Measurements from ENCODE around the gene FCN1.

Gene FCN1

GRCh38 chr9:134895567-134895907 is 22.2 kb downstream of the FCN1 start:
- DNase-seq (ENCODE audit: low read depth, low spot score): no peak

GRCh38 chr9:134895097-134895496 is 22.6 kb downstream of the FCN1 start:
- no peak for DNase-seq (ENCODE audit: low read depth, low spot score)
- no peak overlapping the region for H3K27ac ChIP-seq

More at GRCh38 chr9:134895567-134895907, 22.2 kb downstream of the FCN1 start:
- no peak overlapping the region for H3K27ac ChIP-seq

- no peak overlapping the region for H3K27ac ChIP-seq
- DNase-seq (ENCODE audit: low read depth, low spot score): no peak
These were observed 23.4 kb downstream of the FCN1 start for GRCh38 chr9:134894136-134894860.

- no peak overlapping the region for H3K27ac ChIP-seq
- DNase-seq (ENCODE audit: low read depth, low spot score): no peak
These were observed 24.8 kb downstream of the FCN1 start for GRCh38 chr9:134892820-134893420.

- no peak overlapping the region for H3K27ac ChIP-seq
- DNase-seq (ENCODE audit: low read depth, low spot score): no peak
These were observed 25.5 kb downstream of the FCN1 start for GRCh38 chr9:134892221-134892620.

- no peak for DNase-seq (ENCODE audit: low read depth, low spot score)
- no peak overlapping the region for H3K27ac ChIP-seq
These were observed 26.0 kb downstream of the FCN1 start for GRCh38 chr9:134891713-134892112.

GRCh38 chr9:134891053-134891452 is 26.7 kb downstream of the FCN1 start:
- H3K27ac ChIP-seq: no peak overlapping the region

GRCh38 chr9:134890155-134890495 is 27.6 kb downstream of the FCN1 start:
- DNase-seq (ENCODE audit: low read depth, low spot score): no peak
- H3K27ac ChIP-seq: no peak overlapping the region

More at GRCh38 chr9:134891053-134891452, 26.7 kb downstream of the FCN1 start:
- DNase-seq (ENCODE audit: low read depth, low spot score): no peak

- no peak for DNase-seq (ENCODE audit: low read depth, low spot score)
- H3K27ac ChIP-seq: no peak overlapping the region
These were observed 28.1 kb downstream of the FCN1 start for GRCh38 chr9:134889386-134890154.

- DNase-seq (ENCODE audit: low read depth, low spot score): no peak
These were observed 29.0 kb downstream of the FCN1 start for GRCh38 chr9:134888603-134889190.

GRCh38 chr9:134887686-134888602 is 29.8 kb downstream of the FCN1 start:
- DNase-seq (ENCODE audit: low read depth, low spot score): no peak
- H3K27ac ChIP-seq: no peak overlapping the region

More at GRCh38 chr9:134888603-134889190, 29.0 kb downstream of the FCN1 start:
- no peak overlapping the region for H3K27ac ChIP-seq

- H3K27ac ChIP-seq: no peak overlapping the region
- no peak for DNase-seq (ENCODE audit: low read depth, low spot score)
These were observed 30.5 kb downstream of the FCN1 start for GRCh38 chr9:134887219-134887618.

GRCh38 chr9:134886413-134886913 is 31.2 kb downstream of the FCN1 start:
- no peak for DNase-seq (ENCODE audit: low read depth, low spot score)
- H3K27ac ChIP-seq: no peak overlapping the region

- no peak overlapping the region for H3K27ac ChIP-seq
- DNase-seq (ENCODE audit: low read depth, low spot score): no peak
These were observed 31.9 kb downstream of the FCN1 start for GRCh38 chr9:134885679-134886412.

GRCh38 chr9:134885001-134885678 is 32.6 kb downstream of the FCN1 start:
- no peak overlapping the region for H3K27ac ChIP-seq
- no peak for DNase-seq (ENCODE audit: low read depth, low spot score)

- no peak for DNase-seq (ENCODE audit: low read depth, low spot score)
- no peak overlapping the region for H3K27ac ChIP-seq
These were observed 33.2 kb downstream of the FCN1 start for GRCh38 chr9:134884492-134884891.

GRCh38 chr9:134883040-134883782 is 34.5 kb downstream of the FCN1 start:
- DNase-seq (ENCODE audit: low read depth, low spot score): no peak
- H3K27ac ChIP-seq: no peak overlapping the region
